B cell (primary cell): ENCODE results near the gene ZFP57. TPM values are rescaled to one million over a fixed set of nuclear protein-coding genes. Genes with fewer than 3 reads are reported as not detected.
A peak's percentile ranks its signal among the peaks of the same experiment; 100 is the strongest.

ENCODE experiments used
- ATAC-seq: fragments of 200-7000 bp; cut with Tn5 transposase; one replicate; pipeline ENCODE4 v1.10.0; 2021; ENCODE audit warnings: low read depth, mild to moderate bottlenecking, moderate number of reproducible peaks, moderate library complexity
- CTCF ChIA-PET: fragments of 350-600 bp; sonication (Branson Sonifier 250); formaldehyde crosslinking; loops from one replicate; lab custom pipeline; 2021; ENCODE audit warnings: antibody characterized with exemption, inconsistent platforms; lab: Charles Lee
- POLR2A ChIA-PET: fragments of 350-600 bp; sonication (Branson Sonifier 250); formaldehyde crosslinking; loops from one replicate; lab custom pipeline; 2021; ENCODE audit warnings: antibody characterized with exemption; lab: Charles Lee
- DNase-seq: peaks from one replicate; pipeline ENCODE4 v3.0.0; 2013
- H2AFZ ChIP-seq: 2 replicates; pipeline ENCODE4 v1.6.1; 2012; ENCODE audit warnings: mild to moderate bottlenecking, low read depth, low read length; ENCODE audit not compliant: insufficient read depth, poor library complexity, severe bottlenecking
- H3K27ac ChIP-seq, 2 donors: 1 replicate in 1 of 2; 2 replicates in 1 of 2; pipeline ENCODE4 v1.5.1; 2012 to 2013; ENCODE audit warnings: low read length in 2 of 2, mild to moderate bottlenecking in 2 of 2, moderate library complexity in 1 of 2
- H3K27me3 ChIP-seq, 4 experiments: fragments of 200-600 bp in 1 of 4; sonication (generic) in 1 of 4; replicated peaks in 1 of 4; 1 replicate in 2 of 4; 2 replicates in 2 of 4; pipeline versions ENCODE4 v1.6.1 to v1.7.0; 2013 to 2016; ENCODE audit warnings: low read length in 3 of 4, mild to moderate bottlenecking in 2 of 4, mixed read lengths in 1 of 4, moderate library complexity in 1 of 4; ENCODE audit not compliant: insufficient read depth in 4 of 4, control insufficient read depth in 3 of 4; ENCODE audit errors: control extremely low read depth in 1 of 4
- H3K36me3 ChIP-seq, 2 experiments: replicated peaks in 1 of 2; 1 replicate in 1 of 2; 2 replicates in 1 of 2; pipeline versions ENCODE4 v1.6.1 to v1.7.1; 2013; ENCODE audit warnings: low read length in 1 of 2; ENCODE audit not compliant: insufficient read depth in 2 of 2, control insufficient read depth in 1 of 2; ENCODE audit errors: control extremely low read depth in 1 of 2, extremely low read depth in 1 of 2
- H3K4me1 ChIP-seq, 2 donors: fragments of 200-600 bp in 1 of 2; sonication (generic) in 1 of 2; 1 replicate in 1 of 2; 2 replicates in 1 of 2; pipeline versions ENCODE4 v1.5.1 to v1.6.1; 2013 to 2017; ENCODE audit warnings: low read length in 2 of 2; ENCODE audit not compliant: control insufficient read depth in 2 of 2, insufficient read depth in 2 of 2
- H3K4me2 ChIP-seq: replicated peaks from 2 replicates; pipeline ENCODE3; 2012; ENCODE audit warnings: mild to moderate bottlenecking, low read depth, low read length; ENCODE audit not compliant: poor library complexity, severe bottlenecking
- H3K4me3 ChIP-seq, 5 experiments: fragments of 200-600 bp in 1 of 5; sonication (generic) in 1 of 5; 1 replicate in 3 of 5; 2 replicates in 2 of 5; pipeline versions ENCODE4 v1.5.1 to v1.7.0; 2011 to 2016; ENCODE audit warnings: low read length in 4 of 5, mild to moderate bottlenecking in 4 of 5, low read depth in 2 of 5, control low read depth in 1 of 5, moderate library complexity in 1 of 5; ENCODE audit not compliant: insufficient read depth in 1 of 5; ENCODE audit errors: control extremely low read depth in 1 of 5, extremely low read depth in 1 of 5
- H3K79me2 ChIP-seq: fragments of 200-600 bp; sonication (generic); one replicate; pipeline ENCODE4 v1.6.0; 2016; ENCODE audit warnings: low read length; ENCODE audit not compliant: control insufficient read depth, insufficient read depth
- H3K9ac ChIP-seq: fragments of 200-600 bp; sonication (generic); 2 replicates; pipeline ENCODE4 v1.6.1; 2017; ENCODE audit warnings: mild to moderate bottlenecking, low read length, moderate library complexity
- H3K9me3 ChIP-seq, 3 donors: one replicate each; pipeline versions ENCODE4 v1.6.1 to v1.7.1; 2013; ENCODE audit warnings: low read length in 2 of 3; ENCODE audit not compliant: control insufficient read depth in 2 of 3, insufficient read depth in 1 of 3; ENCODE audit errors: control extremely low read depth in 1 of 3
- H4K20me1 ChIP-seq: 2 replicates; pipeline ENCODE4 v1.6.0; 2012; ENCODE audit warnings: mild to moderate bottlenecking, low read length; ENCODE audit not compliant: insufficient read depth, control insufficient read depth, poor library complexity, severe bottlenecking
- H3K27ac Mint-ChIP-seq: one replicate; pipeline ENCODE4 v1.8.0; 2021; ENCODE audit warnings: mixed read lengths
- H3K27me3 Mint-ChIP-seq: one replicate; pipeline ENCODE4 v1.8.0; 2021; ENCODE audit warnings: mixed read lengths
- H3K4me1 Mint-ChIP-seq: one replicate; pipeline ENCODE4 v1.8.0; 2021; ENCODE audit warnings: mixed read lengths
- H3K4me3 Mint-ChIP-seq: one replicate; pipeline ENCODE4 v1.8.0; 2021; ENCODE audit warnings: mixed read lengths
- H3K9me3 Mint-ChIP-seq: one replicate; pipeline ENCODE4 v1.8.0; 2022; ENCODE audit warnings: mixed read lengths; ENCODE audit not compliant: insufficient read depth
- CTCF ChIP-seq: fragments of 200-600 bp; IDR thresholded peaks from one replicate; pipeline ENCODE4 v1.8.0; 2022; ENCODE audit warnings: antibody characterized with exemption, mild to moderate bottlenecking
- EZH2 ChIP-seq: IDR thresholded peaks from 2 replicates; pipeline ENCODE4 v1.6.1; 2012; ENCODE audit warnings: borderline replicate concordance, low read depth, mild to moderate bottlenecking, moderate library complexity, low read length; ENCODE audit not compliant: insufficient read depth, poor library complexity, severe bottlenecking
- WGBS: methylation state at CpG from one replicate; pipeline ENCODE4 v1.1.5; 2013; ENCODE audit warnings: missing lambda C conversion rate; ENCODE audit not compliant: insufficient coverage; 5-methylcytosine and 5-hydroxymethylcytosine counted together
- intact Hi-C: fragments of 100-400 bp; cut with micrococcal nuclease; formaldehyde crosslinking; loops from one replicate; pipeline ENCODE4 v1.10.0; 2022
- polyA plus RNA-seq: library from polyadenylated mRNA; depleted of rRNA; stranded (reverse); fragments of >200 nt; gene quantifications from 2 replicates; pipeline ENCODE4 v1.2.3, GENCODE V29; 2012
- total RNA-seq, 2 donors: library from RNA; stranded (reverse); fragments of 120-200 nt in 1 of 2; gene quantifications; 1 replicate in 1 of 2; 2 replicates in 1 of 2; pipeline versions ENCODE4 v1.2.3 to v1.2.4, GENCODE V29; 2013 to 2022

The ZFP57 gene
- total and polyA plus RNA-seq, 2 donors (not counting 1 experiment from before 2014, with no cell fraction given), result 0.39 to 5.0 TPM

- peaks cover 3% of the 10 kb centered on the region for H3K4me1 Mint-ChIP-seq
- no peak for DNase-seq
- Histone ChIP-seq H3K4me2 (no peak overlapping the region), H3K79me2 (no peaks in the 10 kb centered on the region), H2AFZ (no peak overlapping the region), H4K20me1 (no peaks in the 10 kb centered on the region), H3K9ac (no peak overlapping the region), H3K27ac (no peak overlapping the region), H3K4me3 (no peak overlapping the region), H3K36me3 (no peaks in the 10 kb centered on the region), H3K27me3 (no peaks in the 10 kb centered on the region), H3K9me3 (peaks cover 0 to 22% (median 2%) of the 10 kb centered on the region in 3 donors), H3K4me1 (no peaks in the 10 kb centered on the region)
- H3K27me3 Mint-ChIP-seq, result peaks cover 4% of the 10 kb centered on the region
- TF ChIP-seq EZH2, result no peak
- peak; percentile 18 for TF ChIP-seq CTCF
- ATAC-seq, result no peak
- no peaks in the 10 kb centered on the region for H3K9me3 Mint-ChIP-seq
- ChIA-PET POLR2A (no interaction called here), CTCF (interaction anchor here (0.5 to 2.5 kb wide), 6 partner anchors 9 to 55 kb away, joined by 3 to 14 read pairs (median 5); no protein-coding TSS in a partner anchor)
- no peak overlapping the region for H3K27ac Mint-ChIP-seq
- 75% methylated on average over 6 of the region's 10 CpGs for WGBS
- H3K4me3 Mint-ChIP-seq, result no peak overlapping the region
- intact Hi-C loops, result no loop called here
Observed at GRCh38 chr6:29696147-29697125, 15.5 kb upstream of the ZFP57 start.

DNA sequence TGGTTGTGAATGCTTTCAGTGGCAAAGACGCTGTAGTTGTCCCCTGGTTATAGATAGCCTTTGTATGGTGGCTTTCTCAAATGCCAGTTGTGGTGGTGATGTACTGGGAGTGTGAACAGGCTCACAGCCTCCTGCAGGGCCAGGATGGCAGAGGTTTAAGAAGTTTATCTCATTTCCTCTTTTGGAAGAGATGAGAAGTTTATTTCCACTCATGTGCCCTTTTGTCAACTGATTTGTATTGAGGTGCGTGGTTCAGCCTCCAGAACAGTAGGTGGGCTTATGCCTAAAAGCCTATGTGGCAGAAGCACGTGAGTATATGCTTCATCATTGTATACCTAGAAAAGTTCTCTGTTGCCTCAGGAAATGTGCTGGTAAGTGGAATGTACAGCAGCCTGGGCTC, 13.7 kb upstream of the ZFP57 start:
- Mint-ChIP-seq H3K9me3 (no peaks in the 10 kb centered on the region), H3K4me3 (no peak overlapping the region), H3K27me3 (no peaks in the 10 kb centered on the region), H3K4me1 (peaks cover 3% of the 10 kb centered on the region), H3K27ac (peak overlapping the region; percentile 70)
- no peaks in the 10 kb centered on the region for H3K27me3 ChIP-seq
- WGBS, result 27% methylated on average over 3 of the region's 3 CpGs
- intact Hi-C loops, result no loop called here
- no peaks in the 10 kb centered on the region for H3K4me1 ChIP-seq
- H3K9me3 ChIP-seq, result peaks cover 0 to 22% (median 2%) of the 10 kb centered on the region in 3 donors
- CTCF ChIA-PET, result interaction anchor here (0.6 to 2.5 kb wide), 3 partner anchors 11 to 137 kb away, joined by 3 to 9 read pairs (median 7); no protein-coding TSS in a partner anchor
- TF ChIP-seq CTCF (no peak), EZH2 (no peak)
- H3K9ac ChIP-seq, result no peak overlapping the region
- H3K79me2 ChIP-seq, result no peaks in the 10 kb centered on the region
- no peak overlapping the region for H2AFZ ChIP-seq
- H3K4me3 ChIP-seq, result no peak overlapping the region
- POLR2A ChIA-PET, result no interaction called here
- H3K36me3 ChIP-seq, result no peaks in the 10 kb centered on the region
- H3K4me2 ChIP-seq, result no peak overlapping the region
- ATAC-seq (peak; percentile 17), DNase-seq (no peak)
- H4K20me1 ChIP-seq, result no peaks in the 10 kb centered on the region
- no peak overlapping the region for H3K27ac ChIP-seq
